ENCODE data around the gene SCLT1.

Gene SCLT1

GRCh38 chr4:129064717-129065116 lies 28.6 kb downstream of the SCLT1 start:
- DNase-seq, result no peak

GRCh38 chr4:129063640-129064039 lies 29.7 kb downstream of the SCLT1 start:
- no peak for DNase-seq

DNA sequence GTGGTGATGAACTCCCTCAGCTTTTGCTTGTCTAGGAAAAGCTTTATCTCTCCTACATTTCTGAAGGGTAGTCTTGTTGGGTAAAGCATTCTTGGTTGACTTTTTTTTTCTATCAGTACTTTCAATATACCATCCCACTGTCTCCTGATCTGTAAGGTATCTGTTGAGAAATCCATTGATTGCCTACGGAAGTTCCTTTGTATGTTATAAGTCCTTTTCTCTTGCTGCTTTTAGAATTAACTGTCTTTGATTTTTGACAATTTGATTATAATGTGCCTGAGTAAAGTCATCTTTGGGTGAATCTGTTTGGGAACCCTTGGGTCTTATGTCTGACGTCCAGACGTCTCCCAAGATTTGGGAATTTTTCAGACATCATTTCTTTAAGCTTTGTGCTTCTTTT lies 30.8 kb downstream of the SCLT1 start:
- DNase-seq, result no peak

DNA sequence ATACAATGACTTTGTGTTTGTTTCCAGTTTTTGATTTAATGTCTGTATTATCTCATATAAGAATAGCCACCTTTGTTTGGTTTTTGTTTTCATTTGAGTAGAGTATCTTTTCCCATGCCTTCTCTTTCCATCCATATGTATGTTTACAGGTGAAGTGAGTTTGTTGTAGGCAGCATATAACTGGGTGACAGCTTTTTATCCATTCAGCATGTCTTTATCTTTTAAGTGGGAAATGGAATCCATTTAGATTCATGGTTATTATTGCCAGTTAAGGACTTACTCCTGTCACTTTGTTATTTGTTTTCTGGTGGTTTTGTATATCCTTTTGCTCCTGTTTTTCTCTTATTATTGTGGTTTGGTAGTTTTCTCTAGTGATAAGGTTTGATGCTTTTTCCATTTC lies 34.3 kb downstream of the SCLT1 start:
- no peak for DNase-seq

DNA sequence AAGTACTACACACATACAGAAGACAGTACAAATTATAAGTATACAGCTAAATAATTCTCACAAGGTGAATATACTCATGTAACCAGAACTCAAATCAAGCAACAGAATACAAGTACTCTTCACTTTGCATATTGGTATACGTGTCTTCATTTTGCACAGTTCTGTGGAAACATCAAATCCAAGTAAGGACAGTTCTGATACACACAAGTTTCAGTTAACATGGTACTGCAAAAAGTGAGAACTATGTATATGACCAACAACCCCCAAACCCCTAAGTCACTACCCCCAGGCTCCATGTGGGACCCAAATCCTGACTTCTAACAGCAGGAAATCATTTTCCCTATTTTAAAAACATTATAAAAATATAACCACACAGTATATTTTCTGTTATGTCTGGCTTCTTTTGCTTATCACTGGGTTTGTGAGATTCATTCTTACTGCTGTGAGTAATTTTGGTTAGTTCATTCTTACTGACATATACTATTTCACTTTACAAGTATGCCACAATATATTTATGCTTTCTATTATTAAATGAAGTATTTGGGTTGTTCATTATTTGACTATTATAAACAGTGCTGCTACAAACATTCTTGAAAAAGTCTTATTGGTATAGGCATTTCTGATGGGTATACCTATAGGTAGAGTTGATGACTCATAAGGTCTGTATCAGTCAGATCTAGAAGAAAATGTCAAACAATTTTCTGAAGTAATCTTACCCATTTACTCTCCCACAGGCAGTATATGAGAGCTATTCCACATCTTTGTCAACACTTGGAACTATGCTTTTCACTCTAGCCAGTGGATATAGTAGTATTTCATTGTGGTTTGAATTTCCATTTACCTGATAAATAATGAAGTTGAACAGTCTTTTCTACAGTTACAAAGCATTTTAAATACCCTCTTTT lies 47.0 kb downstream of the SCLT1 start:
- no peak for DNase-seq

DNA sequence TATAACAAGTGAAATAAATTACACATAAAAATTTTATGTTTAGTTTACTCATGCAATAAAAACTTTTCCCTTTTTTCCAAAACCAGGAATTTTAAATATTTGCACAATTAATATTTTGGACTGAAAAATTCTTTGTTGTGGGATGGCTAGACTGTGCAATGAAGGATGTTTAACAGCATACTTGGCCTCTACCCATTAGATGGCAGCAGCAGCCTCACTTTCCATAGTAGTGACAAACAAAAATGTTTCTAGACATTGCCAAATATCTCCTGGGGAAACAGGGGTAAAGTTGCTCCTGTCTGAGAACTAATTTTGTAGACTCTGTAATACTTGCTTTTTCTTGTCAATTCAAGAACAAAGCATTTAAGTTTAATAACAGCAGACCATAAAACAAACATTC lies 49.8 kb downstream of the SCLT1 start:
- no peak for DNase-seq

GRCh38 chr4:129040471-129040870 lies 52.9 kb downstream of the SCLT1 start:
- no peak for DNase-seq

GRCh38 chr4:129037093-129037492 lies 56.2 kb downstream of the SCLT1 start:
- DNase-seq, result no peak

DNA sequence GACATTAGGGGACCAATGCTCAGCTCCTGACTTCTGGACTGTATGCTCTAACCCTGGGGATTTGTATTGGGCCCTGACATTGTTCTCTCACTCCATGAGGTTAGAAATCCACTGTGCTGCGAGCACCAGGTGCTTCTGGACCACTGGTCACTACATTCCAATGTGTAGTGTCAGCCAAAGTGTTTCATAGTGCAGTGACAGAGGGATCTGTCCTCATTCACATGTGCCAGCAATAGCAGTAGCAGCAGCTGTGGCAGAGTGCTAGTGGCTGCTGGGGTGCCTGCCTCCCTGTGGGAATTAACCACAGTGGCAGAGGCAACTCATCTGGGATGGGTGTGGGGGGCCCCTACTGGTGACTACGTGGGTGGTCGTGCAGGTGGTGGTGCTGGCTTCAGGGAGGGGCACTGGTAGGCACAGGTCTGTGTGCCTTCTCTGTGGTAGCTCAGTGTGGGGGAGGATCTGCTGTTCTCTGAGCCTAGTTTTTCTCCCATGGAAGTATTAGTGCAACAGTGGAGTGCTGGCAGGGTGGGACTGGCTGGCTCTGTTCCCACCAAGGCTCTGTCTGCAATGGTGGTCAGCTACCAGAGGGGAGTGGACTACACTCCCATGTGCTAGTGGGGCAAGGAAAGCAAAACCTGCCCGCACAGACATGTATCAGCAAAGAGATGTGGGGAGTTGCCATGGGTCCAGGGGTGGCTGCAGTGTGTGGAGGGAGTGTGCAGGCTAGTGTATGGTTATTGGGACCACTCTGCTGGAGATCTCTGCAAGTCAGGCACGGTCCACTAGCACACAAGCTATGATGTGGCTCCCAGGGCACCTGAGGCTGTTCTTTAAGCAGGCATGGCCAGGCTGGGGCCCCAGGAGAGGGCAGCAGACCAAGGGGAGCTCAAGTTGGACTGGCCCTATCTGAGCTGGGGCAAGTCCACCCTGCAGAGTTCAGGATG lies 78.5 kb downstream of the SCLT1 start:
- DNase-seq, result no peak

- DNase-seq, result no peak
Measured at GRCh38 chr4:129008096-129008495, 85.2 kb downstream of the SCLT1 start.

DNA sequence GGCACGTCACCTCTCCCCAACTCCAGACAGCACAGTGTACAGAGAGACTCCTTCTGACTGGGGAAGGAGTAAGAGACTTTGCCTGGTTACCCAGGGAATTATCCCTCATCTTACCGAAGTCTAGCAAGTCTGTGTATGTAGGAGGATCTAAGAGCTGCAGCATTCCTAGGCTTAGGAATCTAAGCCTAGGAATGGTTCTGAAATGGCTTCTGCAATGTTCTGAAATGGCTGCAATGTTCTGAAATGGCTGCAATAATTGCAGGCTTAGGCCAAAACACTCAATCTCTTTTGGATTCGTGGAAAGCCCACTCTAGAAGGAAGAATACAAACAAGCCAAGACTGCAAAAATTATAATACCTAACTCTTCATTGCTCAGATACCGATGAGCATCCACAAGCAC lies 106.4 kb downstream of the SCLT1 start:
- DNase-seq, result no peak

DNA sequence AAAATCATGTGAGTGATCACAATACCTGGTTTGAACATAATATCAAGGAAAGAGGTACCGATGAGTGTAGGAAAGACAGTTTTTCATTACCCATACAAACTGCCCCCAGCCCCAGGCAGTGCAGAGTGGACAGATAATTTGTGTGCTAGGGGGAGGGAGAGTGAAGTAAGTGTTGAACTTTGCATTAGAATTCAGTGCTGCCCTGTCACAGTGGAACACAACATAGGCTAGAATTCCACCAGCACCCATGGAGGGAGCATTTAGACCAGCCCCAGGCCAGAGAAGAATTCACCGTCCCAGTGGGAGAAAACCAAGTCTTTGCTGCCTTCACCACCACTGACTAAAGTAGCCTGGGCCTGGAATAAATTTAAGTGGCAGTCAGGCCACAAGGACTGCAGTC lies 107.3 kb downstream of the SCLT1 start:
- no peak for DNase-seq

DNA sequence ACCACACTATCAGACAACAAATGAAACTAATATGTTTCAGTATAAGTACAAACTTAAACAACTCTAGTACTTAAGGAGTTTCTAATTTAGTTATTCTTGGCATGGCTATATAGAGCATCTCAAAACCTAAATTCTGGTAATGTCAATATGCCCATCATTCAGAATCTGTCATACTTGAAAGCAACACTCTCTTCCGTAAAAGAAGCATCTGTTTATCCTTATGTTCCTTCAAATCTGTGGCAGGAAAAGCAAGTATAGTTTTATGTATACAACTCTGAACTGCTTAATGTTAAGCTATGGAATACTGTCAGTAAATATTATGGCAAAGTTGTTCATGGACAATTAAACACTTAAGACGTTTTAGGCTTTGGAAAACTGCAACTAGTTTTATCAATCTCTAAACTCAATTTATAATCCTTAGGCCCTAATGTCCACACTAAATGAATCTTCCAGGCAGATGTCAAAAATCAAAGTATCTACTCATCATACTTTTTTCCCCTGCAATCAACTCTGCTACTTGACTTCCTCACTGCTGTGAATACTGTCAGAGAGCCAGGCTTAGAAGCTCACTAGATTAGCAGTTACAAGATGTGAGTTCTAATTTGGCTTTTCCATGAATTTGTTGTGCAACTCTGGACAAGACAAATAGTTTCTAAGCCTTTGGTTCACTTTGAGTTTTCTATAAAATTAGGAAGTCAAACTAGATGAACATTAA lies 109.4 kb downstream of the SCLT1 start:
- DNase-seq, result no peak

GRCh38 chr4:128981377-128981776 lies 112.0 kb downstream of the SCLT1 start:
- no peak for DNase-seq

DNA sequence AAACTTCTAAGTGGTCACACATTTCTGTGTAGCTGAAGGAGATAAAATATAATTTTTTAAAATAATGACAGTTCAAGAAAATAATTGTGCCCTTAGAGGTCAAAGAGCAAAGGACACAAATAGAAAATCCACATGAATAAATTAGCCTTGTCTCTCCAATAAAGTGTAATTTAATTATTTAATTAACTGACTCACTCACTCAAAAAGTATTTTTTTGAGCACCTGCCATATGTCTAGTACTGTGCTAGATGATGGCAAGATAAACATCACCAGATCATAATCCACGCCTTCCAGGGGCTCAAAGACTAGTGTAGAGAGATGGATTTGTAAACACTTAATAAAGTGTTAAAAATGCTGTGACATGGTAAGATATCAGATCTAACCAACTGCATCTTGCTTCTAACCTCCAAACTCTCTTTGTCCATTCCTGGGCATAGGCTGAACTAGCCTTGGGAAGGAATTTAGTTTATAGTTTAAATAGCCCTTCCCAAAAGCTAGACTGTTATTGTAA lies 112.5 kb downstream of the SCLT1 start:
- DNase-seq, result no peak

GRCh38 chr4:128979934-128980333 lies 113.4 kb downstream of the SCLT1 start:
- DNase-seq, result no peak

- DNase-seq, result no peak
Measured at GRCh38 chr4:128978985-128979384, 114.4 kb downstream of the SCLT1 start.

GRCh38 chr4:128974136-128974581 lies 119.2 kb downstream of the SCLT1 start:
- no peak for DNase-seq

- DNase-seq, result no peak
Measured at GRCh38 chr4:128973384-128973783, 120.0 kb downstream of the SCLT1 start.

GRCh38 chr4:128961405-128961804 lies 131.9 kb downstream of the SCLT1 start:
- no peak for DNase-seq

GRCh38 chr4:128958194-128958593 lies 135.1 kb downstream of the SCLT1 start:
- no peak for DNase-seq

DNA sequence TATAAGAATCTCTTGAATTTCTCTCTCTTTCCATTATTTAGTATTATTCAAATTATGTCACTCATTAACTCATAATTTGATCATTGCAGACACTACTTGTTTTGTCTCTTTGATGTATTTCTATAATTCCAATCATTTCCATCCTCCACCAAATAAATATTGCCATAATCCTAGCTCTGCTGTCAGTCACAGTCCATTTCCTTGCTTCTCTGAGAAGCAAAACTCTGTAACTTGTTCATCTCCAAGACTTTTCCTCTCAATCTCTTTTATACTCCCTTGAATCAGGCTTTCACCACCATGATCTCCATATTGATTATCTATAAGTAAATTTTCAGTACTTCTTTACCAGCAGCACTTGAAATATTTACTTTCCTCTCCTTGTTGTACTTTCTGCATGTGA lies 135.9 kb downstream of the SCLT1 start:
- no peak for DNase-seq

- DNase-seq, result no peak
Measured at GRCh38 chr4:128955751-128956150, 137.6 kb downstream of the SCLT1 start.
